NCI-H2171 (cell line): ENCODE measurements around the gene ART5.

Experiments
- DNase-seq: peaks from one replicate; lab custom pipeline; 2025; lab: John Stamatoyannopoulos, UW

ART5 gene, protein sequence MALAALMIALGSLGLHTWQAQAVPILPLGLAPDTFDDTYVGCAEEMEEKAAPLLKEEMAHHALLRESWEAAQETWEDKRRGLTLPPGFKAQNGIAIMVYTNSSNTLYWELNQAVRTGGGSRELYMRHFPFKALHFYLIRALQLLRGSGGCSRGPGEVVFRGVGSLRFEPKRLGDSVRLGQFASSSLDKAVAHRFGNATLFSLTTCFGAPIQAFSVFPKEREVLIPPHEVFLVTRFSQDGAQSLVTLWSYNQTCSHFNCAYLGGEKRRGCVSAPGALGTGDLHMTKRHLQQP

GRCh38 chr11:3641701-3642070, at the start of gene ART5:
TSS of gene ART5 (minus strand) at chr11:3641992. CDS start at chr11:3641862, 130 bp downstream.
- DNase-seq = no peak

GRCh38 chr11:3686751-3687150, 45.0 kb upstream of the ART5 start:
- DNase-seq = no peak

GRCh38 chr11:3685923-3686322, 44.1 kb upstream of the ART5 start:
- DNase-seq = no peak

- no peak for DNase-seq
These were observed 43.0 kb upstream of the ART5 start for GRCh38 chr11:3684819-3685172.

GRCh38 chr11:3684129-3684818, 42.5 kb upstream of the ART5 start:
- no peak for DNase-seq

GRCh38 chr11:3683039-3683438, 41.2 kb upstream of the ART5 start:
- DNase-seq = no peak

DNA sequence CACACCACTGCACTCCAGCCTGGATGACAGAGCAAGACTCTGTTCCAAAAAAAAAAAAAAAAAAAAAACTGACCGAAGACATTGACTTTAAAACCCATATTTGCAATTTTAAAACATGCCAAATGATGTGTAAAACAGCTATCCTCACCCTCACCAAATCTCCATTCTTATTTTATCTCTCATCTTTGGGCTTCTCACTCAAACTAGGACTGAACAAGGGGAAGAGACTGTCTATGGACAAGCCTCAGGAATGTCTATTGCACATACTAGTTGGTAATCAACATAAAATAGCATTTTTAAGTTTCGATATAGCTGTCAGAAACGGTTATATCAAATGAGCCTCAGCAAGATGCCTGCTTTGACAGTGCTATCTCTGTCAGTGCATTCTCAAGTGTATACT, 37.3 kb upstream of the ART5 start:
- DNase-seq = no peak

DNA sequence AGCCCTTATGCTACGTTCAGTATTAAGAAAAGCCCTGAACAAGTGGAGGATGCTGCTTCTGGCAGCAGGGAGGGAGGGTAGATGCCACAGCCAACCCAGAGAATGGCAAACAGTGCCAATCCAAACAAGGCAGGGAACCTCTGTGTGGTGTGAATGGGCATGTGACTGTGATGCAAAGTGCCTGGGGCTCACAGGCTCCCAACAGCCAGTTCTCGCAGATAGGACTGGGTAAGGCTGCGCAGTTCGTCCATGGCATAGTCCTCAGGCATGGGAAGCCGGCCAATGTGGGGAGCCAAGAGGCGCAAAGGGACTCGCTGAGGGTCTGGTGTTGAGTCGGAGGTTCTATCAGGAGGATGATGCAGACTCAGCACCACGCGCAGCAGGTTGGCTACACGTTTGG, 34.2 kb upstream of the ART5 start:
- DNase-seq = no peak

DNA sequence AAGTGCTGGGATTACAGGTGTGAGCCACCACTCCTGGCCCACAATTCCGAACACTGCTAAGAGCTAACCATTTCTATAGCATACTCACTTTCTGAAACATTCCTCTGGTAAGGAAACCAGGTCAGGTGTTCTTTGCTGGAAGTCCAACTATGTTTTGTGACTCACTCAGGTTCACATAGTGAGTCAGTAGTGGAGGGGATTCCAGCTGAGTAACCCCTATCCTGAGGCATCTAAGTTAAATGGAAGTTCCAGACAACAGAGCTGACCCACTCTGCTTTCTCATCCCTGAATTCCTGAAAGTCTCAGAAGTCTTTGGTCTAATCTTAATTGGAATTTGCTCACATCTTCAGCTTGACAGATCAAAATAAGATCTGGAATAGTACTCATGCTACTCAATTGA, 32.4 kb upstream of the ART5 start:
- DNase-seq = no peak

- DNase-seq = no peak
These were observed 29.8 kb upstream of the ART5 start, which contains the start of gene CHRNA10 for GRCh38 chr11:3671334-3672254. TSS of gene CHRNA10 (minus strand) at chr11:3671384. CDS start at chr11:3671312, 72 bp downstream.

GRCh38 chr11:3669742-3670183, 28.0 kb upstream of the ART5 start:
- no peak for DNase-seq

- DNase-seq = no peak
These were observed 27.3 kb upstream of the ART5 start for GRCh38 chr11:3669128-3669527.

GRCh38 chr11:3667149-3668035, 25.6 kb upstream of the ART5 start:
- no peak for DNase-seq

- no peak for DNase-seq
These were observed 24.3 kb upstream of the ART5 start for GRCh38 chr11:3666023-3666530.

DNA sequence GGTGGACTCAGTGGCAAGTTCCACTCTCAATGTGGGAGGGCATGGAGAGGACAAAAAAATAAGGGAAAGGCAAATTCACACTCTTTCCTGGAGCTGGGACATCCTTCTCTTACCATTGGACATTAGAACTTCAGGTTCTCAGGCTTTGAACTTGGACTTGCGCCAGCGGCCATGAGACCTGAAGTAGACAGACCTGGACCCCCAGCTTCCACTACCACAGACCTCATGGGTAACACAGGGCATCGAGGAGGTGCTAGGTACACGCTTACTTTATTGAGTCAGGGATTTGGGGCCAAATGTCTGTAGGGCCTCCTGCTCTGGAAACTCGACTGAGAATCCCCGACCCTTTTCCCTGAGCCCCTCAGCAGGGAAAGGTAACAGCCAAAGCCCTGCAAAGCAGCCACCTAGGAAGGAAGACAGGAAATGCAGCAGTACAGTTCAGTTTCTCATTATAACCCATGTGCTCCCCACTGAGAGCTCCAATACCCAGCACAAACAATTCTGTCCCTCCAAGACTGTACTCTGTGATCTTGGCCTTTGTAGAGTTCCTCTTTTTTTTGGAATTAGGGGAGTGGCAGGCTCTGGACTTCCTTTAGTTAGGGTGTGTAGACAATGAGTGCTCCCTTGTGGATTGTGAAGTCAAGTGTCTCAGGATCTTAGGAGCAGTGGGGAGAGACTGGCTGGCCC, 23.7 kb upstream of the ART5 start:
- no peak for DNase-seq

- DNase-seq = no peak
These were observed 22.3 kb upstream of the ART5 start for GRCh38 chr11:3664032-3664630.

DNA sequence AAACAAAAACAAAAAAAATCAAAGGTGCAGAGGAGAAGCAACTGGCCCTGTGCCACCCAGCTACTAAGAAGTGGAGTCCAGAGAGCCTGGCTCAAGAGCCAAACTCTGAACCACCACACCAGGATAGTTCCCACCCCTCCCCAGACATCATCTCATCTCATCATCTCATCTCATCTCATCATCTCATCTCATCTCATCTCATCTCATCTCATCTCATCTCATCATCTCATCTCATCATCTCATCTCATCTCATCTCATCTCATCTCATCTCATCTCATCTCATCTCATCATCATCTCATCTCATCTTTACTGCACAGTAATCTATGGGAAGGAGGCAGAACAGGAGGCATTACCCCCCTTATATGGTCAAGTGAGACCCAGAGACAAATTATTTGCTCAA, 21.1 kb upstream of the ART5 start:
- DNase-seq = no peak

GRCh38 chr11:3660960-3661359, 19.2 kb upstream of the ART5 start:
- no peak for DNase-seq

DNA sequence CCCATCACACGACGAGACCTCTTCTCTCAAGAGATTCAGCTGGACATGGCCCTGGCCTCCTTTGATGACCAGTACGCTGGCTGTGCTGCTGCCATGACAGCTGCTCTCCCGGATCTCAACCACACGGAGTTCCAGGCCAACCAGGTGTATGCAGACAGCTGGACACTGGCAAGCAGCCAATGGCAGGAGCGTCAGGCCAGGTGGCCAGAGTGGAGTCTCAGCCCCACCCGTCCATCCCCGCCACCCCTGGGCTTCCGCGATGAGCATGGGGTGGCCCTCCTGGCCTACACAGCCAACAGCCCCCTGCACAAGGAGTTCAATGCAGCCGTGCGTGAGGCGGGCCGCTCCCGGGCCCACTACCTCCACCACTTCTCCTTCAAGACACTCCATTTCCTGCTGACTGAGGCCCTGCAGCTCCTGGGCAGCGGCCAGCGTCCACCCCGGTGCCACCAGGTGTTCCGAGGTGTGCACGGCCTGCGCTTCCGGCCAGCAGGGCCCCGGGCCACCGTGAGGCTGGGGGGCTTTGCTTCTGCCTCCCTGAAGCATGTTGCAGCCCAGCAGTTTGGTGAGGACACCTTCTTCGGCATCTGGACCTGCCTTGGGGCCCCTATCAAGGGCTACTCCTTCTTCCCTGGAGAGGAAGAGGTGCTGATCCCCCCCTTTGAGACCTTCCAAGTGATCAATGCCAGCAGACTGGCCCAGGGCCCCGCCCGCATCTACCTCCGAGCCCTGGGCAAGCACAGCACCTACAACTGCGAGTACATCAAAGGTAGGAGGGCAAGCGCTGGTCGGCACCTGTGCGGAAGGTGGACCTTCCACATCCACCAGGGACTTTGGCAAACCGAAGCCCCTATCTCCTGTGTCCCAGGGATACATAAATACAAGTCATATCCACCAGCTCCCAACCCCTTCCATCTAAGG, 18.1 kb upstream of the ART5 start:
- no peak for DNase-seq
